GM18505 (cell line): ENCODE results near the gene PPIC.
A peak's percentile ranks its signal among the peaks of the same experiment; 100 is the strongest.
"Not testable (repeated sequence)": the region's sequence is repeated elsewhere in the genome, so short reads cannot be mapped to it uniquely, and the experiment has no call there.

ENCODE experiments used
- ATAC-seq: cut with Tn5 transposase; IDR thresholded peaks from one replicate; pipeline ENCODE4 v1.9.1; 2021; ENCODE audit not compliant: unreplicated experiment
- POLR2A ChIP-seq: IDR thresholded peaks from 4 replicates; pipeline ENCODE4 v1.6.1; 2011; ENCODE audit warnings: borderline replicate concordance; ENCODE audit not compliant: insufficient read depth, insufficient read length; ENCODE audit errors: extremely low read depth

Gene PPIC

GRCh38 chr5:122997294-122997693, 39.2 kb downstream of the PPIC start:
- no peak for TF ChIP-seq POLR2A

GRCh38 chr5:122996091-122996490, 40.4 kb downstream of the PPIC start:
- no peak for ATAC-seq
- TF ChIP-seq POLR2A: no peak

More at GRCh38 chr5:122997294-122997693, 39.2 kb downstream of the PPIC start:
- ATAC-seq: no peak

GRCh38 chr5:122985954-122986721, 50.4 kb downstream of the PPIC start:
- no peak for TF ChIP-seq POLR2A
- peak; percentile 93 for ATAC-seq

- ATAC-seq: no peak
- TF ChIP-seq POLR2A: no peak
Measured at GRCh38 chr5:122985006-122985700, 51.4 kb downstream of the PPIC start.

- ATAC-seq: no peak
- no peak for TF ChIP-seq POLR2A
Measured at GRCh38 chr5:122984425-122984824, 52.1 kb downstream of the PPIC start.

GRCh38 chr5:122982376-122982775, 54.1 kb downstream of the PPIC start:
- TF ChIP-seq POLR2A: no peak
- ATAC-seq: no peak

- TF ChIP-seq POLR2A: no peak
- no peak for ATAC-seq
Measured at GRCh38 chr5:122981846-122982245, 54.7 kb downstream of the PPIC start.

GRCh38 chr5:122978644-122979297, 57.8 kb downstream of the PPIC start:
- ATAC-seq: no peak
- no peak for TF ChIP-seq POLR2A

GRCh38 chr5:122978068-122978467, 58.5 kb downstream of the PPIC start:
- TF ChIP-seq POLR2A: no peak
- ATAC-seq: no peak

- no peak for ATAC-seq
- TF ChIP-seq POLR2A: no peak
Measured at GRCh38 chr5:122977319-122977718, 59.2 kb downstream of the PPIC start.

GRCh38 chr5:122974251-122974650, 62.3 kb downstream of the PPIC start:
- not testable (repeated sequence) for ATAC-seq

- ATAC-seq: not testable (repeated sequence)
Measured at GRCh38 chr5:122973759-122974158, 62.8 kb downstream of the PPIC start.
